ENCODE measurements around the gene CBLC.
A peak's percentile ranks its signal among the peaks of the same experiment; 100 is the strongest.

The CBLC gene

GRCh38 chr19:44794610-44795009, 16.9 kb downstream of the CBLC start:
- no peak overlapping the region for H3K4me3 ChIP-seq (ENCODE audit: low read depth, low read length)
- H3K27ac ChIP-seq = no peak overlapping the region
- no peaks in the 10 kb centered on the region for H3K27me3 ChIP-seq (ENCODE audit: insufficient read depth, low read depth, severe bottlenecking)
- no peaks in the 10 kb centered on the region for H3K36me3 ChIP-seq
- no peak for DNase-seq
- H3K9me3 ChIP-seq (ENCODE audit: severe bottlenecking) = no peaks in the 10 kb centered on the region
- TF ChIP-seq, protein P1, sequence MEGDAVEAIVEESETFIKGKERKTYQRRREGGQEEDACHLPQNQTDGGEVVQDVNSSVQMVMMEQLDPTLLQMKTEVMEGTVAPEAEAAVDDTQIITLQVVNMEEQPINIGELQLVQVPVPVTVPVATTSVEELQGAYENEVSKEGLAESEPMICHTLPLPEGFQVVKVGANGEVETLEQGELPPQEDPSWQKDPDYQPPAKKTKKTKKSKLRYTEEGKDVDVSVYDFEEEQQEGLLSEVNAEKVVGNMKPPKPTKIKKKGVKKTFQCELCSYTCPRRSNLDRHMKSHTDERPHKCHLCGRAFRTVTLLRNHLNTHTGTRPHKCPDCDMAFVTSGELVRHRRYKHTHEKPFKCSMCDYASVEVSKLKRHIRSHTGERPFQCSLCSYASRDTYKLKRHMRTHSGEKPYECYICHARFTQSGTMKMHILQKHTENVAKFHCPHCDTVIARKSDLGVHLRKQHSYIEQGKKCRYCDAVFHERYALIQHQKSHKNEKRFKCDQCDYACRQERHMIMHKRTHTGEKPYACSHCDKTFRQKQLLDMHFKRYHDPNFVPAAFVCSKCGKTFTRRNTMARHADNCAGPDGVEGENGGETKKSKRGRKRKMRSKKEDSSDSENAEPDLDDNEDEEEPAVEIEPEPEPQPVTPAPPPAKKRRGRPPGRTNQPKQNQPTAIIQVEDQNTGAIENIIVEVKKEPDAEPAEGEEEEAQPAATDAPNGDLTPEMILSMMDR (IDR thresholded peaks at IDR 0.05; ENCODE audit: low read depth, low read length) = no peak

- Histone ChIP-seq H3K36me3 (no peaks in the 10 kb centered on the region), H3K27me3 (ENCODE audit: insufficient read depth, low read depth, severe bottlenecking) (no peaks in the 10 kb centered on the region), H3K4me3 (ENCODE audit: low read depth, low read length) (no peak overlapping the region), H3K9me3 (ENCODE audit: severe bottlenecking) (no peaks in the 10 kb centered on the region), H3K27ac (no peak overlapping the region)
- TF ChIP-seq, protein P1 (IDR thresholded peaks at IDR 0.05; ENCODE audit: low read depth, low read length) = no peak
- no peak for DNase-seq
Measured at GRCh38 chr19:44795398-44795987, 17.8 kb downstream of the CBLC start.

GRCh38 chr19:44796701-44797115, 19.0 kb downstream of the CBLC start:
- TF ChIP-seq, protein P1 (IDR thresholded peaks at IDR 0.05; ENCODE audit: low read depth, low read length) = no peak
- Histone ChIP-seq H3K4me3 (ENCODE audit: low read depth, low read length) (no peak overlapping the region), H3K27ac (no peak overlapping the region), H3K27me3 (ENCODE audit: insufficient read depth, low read depth, severe bottlenecking) (no peaks in the 10 kb centered on the region), H3K9me3 (ENCODE audit: severe bottlenecking) (no peaks in the 10 kb centered on the region), H3K36me3 (no peaks in the 10 kb centered on the region)
- no peak for DNase-seq

DNA sequence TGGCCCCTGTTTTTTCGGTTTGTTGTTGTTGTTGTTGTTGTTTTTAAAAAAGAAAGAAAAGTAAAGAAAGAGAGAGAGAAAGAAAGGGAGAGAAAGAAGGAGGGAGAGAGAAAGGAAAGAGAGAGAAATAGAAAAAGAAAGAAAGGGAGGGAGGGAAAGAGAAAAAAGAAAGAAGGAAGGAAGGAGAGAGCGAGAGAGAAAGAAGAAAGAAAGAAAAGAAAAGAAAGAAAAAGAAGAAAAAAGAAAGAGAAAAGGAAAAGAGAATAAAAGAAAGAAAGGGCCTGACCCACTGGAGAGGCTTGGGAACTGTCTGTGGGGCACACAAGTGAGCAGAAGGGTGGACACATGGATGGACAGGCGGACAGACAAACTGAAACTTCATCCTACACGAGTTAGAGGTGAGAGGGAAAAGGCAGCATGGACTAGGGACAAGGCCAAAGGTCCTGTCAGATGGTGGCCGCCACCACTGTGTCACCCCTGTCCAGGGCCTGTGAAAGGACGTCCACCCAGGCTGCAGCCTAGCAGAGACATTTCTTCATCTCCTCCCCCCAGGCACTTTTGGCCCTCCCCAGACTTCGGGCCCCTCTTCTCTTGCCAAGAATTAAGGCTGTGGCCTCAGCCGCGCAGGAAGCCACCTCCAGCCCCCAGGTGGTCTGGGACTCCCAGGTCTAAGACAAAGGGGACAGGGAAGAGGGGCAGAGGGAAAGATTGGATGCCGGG, 22.1 kb downstream of the CBLC start:
- Histone ChIP-seq H3K4me3 (ENCODE audit: low read depth, low read length) (no peak overlapping the region), H3K27ac (no peak overlapping the region), H3K27me3 (ENCODE audit: insufficient read depth, low read depth, severe bottlenecking) (no peaks in the 10 kb centered on the region), H3K9me3 (ENCODE audit: severe bottlenecking) (no peaks in the 10 kb centered on the region), H3K36me3 (no peaks in the 10 kb centered on the region)
- TF ChIP-seq, protein P1 (IDR thresholded peaks at IDR 0.05; ENCODE audit: low read depth, low read length) = no peak
- no peak for DNase-seq

DNA sequence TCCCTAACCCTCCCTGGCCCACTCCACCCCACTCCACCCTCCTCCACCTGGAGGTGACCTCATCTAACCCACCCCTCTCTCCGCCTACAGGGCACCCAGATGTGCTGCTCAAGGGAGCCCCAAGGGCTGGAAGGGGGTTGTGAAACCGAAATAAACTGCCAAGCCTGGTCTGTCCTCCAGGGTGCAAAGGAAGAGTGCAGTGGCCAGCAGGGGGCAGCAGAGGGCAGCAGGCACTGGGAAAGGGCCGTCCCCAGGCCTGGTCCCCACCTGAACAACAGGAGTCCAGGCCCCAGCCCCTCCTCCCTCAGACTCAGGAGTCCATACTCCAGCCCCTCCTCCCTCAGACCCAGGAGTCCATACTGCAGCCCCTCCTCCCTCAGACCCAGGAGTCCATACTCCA, 22.8 kb downstream of the CBLC start:
- no peak overlapping the region for H3K4me3 ChIP-seq (ENCODE audit: low read depth, low read length)
- no peaks in the 10 kb centered on the region for H3K9me3 ChIP-seq (ENCODE audit: severe bottlenecking)
- H3K36me3 ChIP-seq = no peaks in the 10 kb centered on the region
- TF ChIP-seq, protein P1 (IDR thresholded peaks at IDR 0.05; ENCODE audit: low read depth, low read length) = peak; percentile 91
- peak; percentile 91 for DNase-seq
- H3K27me3 ChIP-seq (ENCODE audit: insufficient read depth, low read depth, severe bottlenecking) = no peaks in the 10 kb centered on the region
- no peak overlapping the region for H3K27ac ChIP-seq
